Naive B cell (primary cell): Measurements from ENCODE around the gene GPR39. TPM values are rescaled to one million over a fixed set of nuclear protein-coding genes. Genes with fewer than 3 reads are reported as not detected.

Experiments used
- ATAC-seq, 2 donors: fragments of 150-1000 bp; cut with Tn5 transposase; 2 replicates each; pipeline ENCODE4 v1.10.0; 2021; ENCODE audit warnings: low read depth in 2 of 2, mild to moderate bottlenecking in 2 of 2, moderate library complexity in 2 of 2
- DNase-seq: peaks from one replicate; pipeline ENCODE4 v3.0.0; 2022
- H3K27ac Mint-ChIP-seq, 6 donors: one replicate each; pipeline ENCODE4 v1.8.0; 2020 to 2022; ENCODE audit warnings: mild to moderate bottlenecking in 6 of 6, mixed read lengths in 6 of 6, moderate library complexity in 5 of 6, inconsistent platforms in 2 of 6
- H3K27me3 Mint-ChIP-seq, 3 donors: one replicate each; pipeline ENCODE4 v1.8.0; 2021 to 2022; ENCODE audit warnings: mixed read lengths in 3 of 3, mild to moderate bottlenecking in 1 of 3
- H3K36me3 Mint-ChIP-seq, 2 donors: one replicate each; pipeline ENCODE4 v1.8.0; 2020 to 2022; ENCODE audit warnings: mixed read lengths in 2 of 2, inconsistent platforms in 1 of 2, mild to moderate bottlenecking in 1 of 2
- H3K4me1 Mint-ChIP-seq, 3 donors: one replicate each; pipeline ENCODE4 v1.8.0; 2020 to 2022; ENCODE audit warnings: mixed read lengths in 3 of 3, inconsistent platforms in 1 of 3, mild to moderate bottlenecking in 1 of 3, moderate library complexity in 1 of 3
- H3K4me3 Mint-ChIP-seq, 8 donors: one replicate each; pipeline ENCODE4 v1.8.0; 2020 to 2022; ENCODE audit warnings: mild to moderate bottlenecking in 8 of 8, mixed read lengths in 8 of 8, moderate library complexity in 8 of 8, inconsistent platforms in 2 of 8
- H3K9me3 Mint-ChIP-seq, 7 donors: one replicate each; pipeline ENCODE4 v1.8.0; 2020 to 2022; ENCODE audit warnings: mixed read lengths in 7 of 7, mild to moderate bottlenecking in 5 of 7, inconsistent platforms in 2 of 7, moderate library complexity in 1 of 7
- polyA plus RNA-seq, 6 donors: library from polyadenylated mRNA; unstranded; fragments of 300-500 nt; fragmentation: Illumina TruSeq; gene quantifications; one replicate each; pipeline ENCODE4 v1.2.3, GENCODE V29; 2021; ENCODE audit warnings: low read depth in 6 of 6

GPR39 gene
- polyA plus RNA-seq, 6 donors from 2014 or later: not detected

DNA sequence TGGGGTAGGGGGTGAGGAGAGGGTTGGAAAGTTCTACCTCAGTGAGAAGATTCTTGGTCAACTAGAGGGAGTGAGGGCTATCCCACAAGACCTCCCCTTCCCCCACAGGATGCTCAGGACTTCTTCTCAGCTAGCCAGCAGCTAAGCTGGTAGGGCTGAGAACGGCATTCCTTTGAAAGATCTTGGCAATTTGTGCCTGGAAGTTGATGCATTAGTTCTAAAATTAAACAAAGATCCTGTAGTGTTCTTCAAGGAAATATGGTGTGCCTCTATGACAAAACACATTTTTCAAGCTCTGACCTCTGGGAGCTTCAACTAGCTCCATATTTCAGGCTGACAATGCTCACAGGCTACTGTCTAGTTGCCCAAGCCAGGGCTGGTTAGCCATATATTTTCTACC is 251.1 kb downstream of the GPR39 start:
- peaks cover 0 to 2% (median 0%) of the 10 kb centered on the region in 7 donors for H3K9me3 Mint-ChIP-seq
- H3K27me3 Mint-ChIP-seq: peaks cover 30 to 59% (median 45%) of the 10 kb centered on the region in 3 donors

DNA sequence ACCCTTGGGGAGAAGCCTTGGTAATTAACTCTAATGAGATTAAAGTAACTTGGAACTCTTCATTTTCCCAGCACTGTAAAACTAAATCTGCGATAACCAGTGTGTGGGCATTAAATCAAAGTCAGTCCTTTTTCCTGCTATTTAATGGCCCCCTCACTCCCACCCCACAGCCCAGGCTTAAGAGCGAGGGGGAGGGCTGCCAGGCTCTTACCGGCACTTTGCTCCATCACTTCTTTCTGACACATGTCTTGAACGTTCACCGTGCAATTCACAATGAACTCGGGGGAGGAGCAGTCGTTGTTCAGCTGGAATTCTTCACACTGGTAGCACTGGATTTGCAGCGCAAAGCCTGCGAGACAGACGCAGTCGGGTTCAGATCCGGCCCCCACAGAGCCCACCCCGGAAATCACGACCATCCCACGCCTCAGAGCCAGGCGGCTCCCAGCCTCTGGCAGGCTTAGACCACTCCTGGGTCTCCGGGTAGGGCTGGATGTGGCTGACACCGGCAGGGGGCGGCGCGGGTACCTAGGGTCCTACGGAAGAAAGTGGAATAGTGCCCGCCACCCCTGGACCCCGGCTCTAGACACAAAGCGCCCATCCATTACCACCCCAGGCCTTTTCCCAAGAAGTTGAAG is 251.7 kb downstream of the GPR39 start:
- no peak for ATAC-seq
- H3K27me3 Mint-ChIP-seq: peaks cover 34 to 61% (median 49%) of the 10 kb centered on the region in 3 donors
- H3K9me3 Mint-ChIP-seq: peaks cover 0 to 3% (median 0%) of the 10 kb centered on the region in 7 donors
- H3K4me1 Mint-ChIP-seq: peaks cover 0 to 5% (median 4%) of the 10 kb centered on the region in 3 donors
- H3K36me3 Mint-ChIP-seq: peaks cover 0 to 8% of the 10 kb centered on the region in 2 donors
- no peak for DNase-seq
- peak overlapping the region in 1 of 8 donors; percentile 79 for H3K4me3 Mint-ChIP-seq
- no peak overlapping the region for H3K27ac Mint-ChIP-seq

More for the DNA sequence above, 251.1 kb downstream of the GPR39 start:
- H3K27ac Mint-ChIP-seq: no peak overlapping the region
- DNase-seq (no peak), ATAC-seq (no peak)
- H3K4me3 Mint-ChIP-seq: no peak overlapping the region
- H3K36me3 Mint-ChIP-seq: peaks cover 0 to 8% of the 10 kb centered on the region in 2 donors
- H3K4me1 Mint-ChIP-seq: peaks cover 0 to 5% (median 4%) of the 10 kb centered on the region in 3 donors

- ATAC-seq (no peak), DNase-seq (no peak)
- peaks cover 0 to 8% of the 10 kb centered on the region in 2 donors for H3K36me3 Mint-ChIP-seq
- peaks cover 29 to 63% (median 43%) of the 10 kb centered on the region in 3 donors for H3K27me3 Mint-ChIP-seq
- H3K27ac Mint-ChIP-seq: no peak overlapping the region
- H3K9me3 Mint-ChIP-seq: peaks cover 0 to 2% (median 0%) of the 10 kb centered on the region in 7 donors
- H3K4me1 Mint-ChIP-seq: peaks cover 0 to 5% (median 4%) of the 10 kb centered on the region in 3 donors
- no peak overlapping the region for H3K4me3 Mint-ChIP-seq
These were observed 252.6 kb downstream of the GPR39 start for GRCh38 chr2:132668987-132669907.

DNA sequence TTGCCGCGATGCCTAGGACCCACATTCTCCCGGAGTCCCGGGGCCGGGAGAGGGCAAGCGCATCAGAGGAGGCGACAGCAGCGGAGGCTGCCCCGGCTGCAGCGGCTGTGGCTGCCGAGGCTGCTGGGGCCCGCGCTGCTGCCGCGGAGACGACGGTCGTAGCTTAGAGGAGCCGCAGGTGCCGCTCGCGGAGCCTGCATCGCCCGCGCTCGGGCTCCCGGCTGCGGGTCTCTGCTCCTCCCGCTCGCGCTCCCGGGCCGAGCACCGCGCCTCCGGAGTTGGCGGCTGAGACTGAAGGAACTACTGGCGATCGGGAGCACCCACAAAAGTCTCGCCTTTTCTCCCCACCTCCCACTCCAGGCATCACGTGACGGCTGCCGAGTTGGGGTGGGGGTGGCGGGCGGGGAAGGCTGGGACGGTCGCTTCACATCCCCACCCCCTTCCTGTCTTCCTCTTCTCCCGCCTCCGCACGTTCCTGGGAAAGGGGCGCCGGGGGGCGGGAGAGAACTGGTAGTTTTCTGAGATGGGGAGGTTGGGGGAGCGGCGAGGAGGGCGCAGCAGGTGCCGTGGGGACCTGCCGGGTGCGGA is 253.4 kb downstream of the GPR39 start, which contains the start of gene LYPD1:
TSS of gene LYPD1 (minus strand) at position 298 of the 588 bp plus-strand sequence. CDS start at position 25, 273 bp downstream.
- H3K9me3 Mint-ChIP-seq: peaks cover 0 to 2% (median 0%) of the 10 kb centered on the region in 7 donors
- H3K4me3 Mint-ChIP-seq: peak within 1 kb of the TSS in 3 of 8 donors; percentile 32 to 50 (median 48)
- H3K27me3 Mint-ChIP-seq: peaks cover 32 to 71% (median 50%) of the 10 kb centered on the region in 3 donors
- H3K4me1 Mint-ChIP-seq: peaks cover 0 to 5% (median 4%) of the 10 kb centered on the region in 3 donors
- no peak within 1 kb of the TSS for H3K27ac Mint-ChIP-seq
- ATAC-seq (no peak), DNase-seq (no peak)
- peaks cover 0 to 8% of the 10 kb centered on the region in 2 donors for H3K36me3 Mint-ChIP-seq

- Mint-ChIP-seq H3K4me1 (peaks cover 0 to 5% (median 4%) of the 10 kb centered on the region in 3 donors), H3K27me3 (peaks cover 27 to 73% (median 54%) of the 10 kb centered on the region in 3 donors), H3K9me3 (peaks cover 0 to 2% (median 0%) of the 10 kb centered on the region in 7 donors), H3K36me3 (peaks cover 0 to 8% of the 10 kb centered on the region in 2 donors), H3K27ac (no peak overlapping the region), H3K4me3 (peak overlapping the region in 3 of 8 donors; percentile 32 to 50 (median 48))
- ATAC-seq: no peak
- no peak for DNase-seq
These were observed 254.0 kb downstream of the GPR39 start for GRCh38 chr2:132670496-132671150.

- Mint-ChIP-seq H3K27me3 (peaks cover 20 to 70% (median 49%) of the 10 kb centered on the region in 3 donors), H3K4me3 (peak overlapping the region in 3 of 8 donors; percentile 32 to 50 (median 48)), H3K36me3 (peaks cover 0 to 8% of the 10 kb centered on the region in 2 donors), H3K4me1 (peaks cover 0 to 5% (median 4%) of the 10 kb centered on the region in 3 donors), H3K9me3 (peaks cover 0 to 2% (median 0%) of the 10 kb centered on the region in 7 donors), H3K27ac (no peak overlapping the region)
- ATAC-seq (no peak), DNase-seq (no peak)
These were observed 254.7 kb downstream of the GPR39 start for GRCh38 chr2:132671151-132671835.

DNA sequence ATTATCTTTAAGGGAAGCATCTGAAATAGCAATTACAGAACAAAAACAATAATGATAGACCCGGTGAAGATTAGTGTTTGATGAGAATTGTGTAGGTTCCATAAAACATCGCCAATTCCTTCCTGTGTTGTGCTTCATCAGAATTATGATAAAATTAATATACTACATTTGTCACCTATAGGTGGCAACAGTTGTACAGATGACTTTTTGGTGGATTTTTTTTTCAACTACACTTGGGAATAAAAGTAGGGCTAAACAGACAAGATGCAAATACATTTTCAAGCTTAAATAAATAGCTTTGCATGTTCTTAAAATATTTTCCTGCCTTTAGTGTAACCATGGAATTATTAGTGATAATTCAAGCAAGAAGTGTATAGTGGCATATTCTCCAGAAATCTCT is 260.4 kb downstream of the GPR39 start:
- Mint-ChIP-seq H3K9me3 (peaks cover 0 to 5% (median 0%) of the 10 kb centered on the region in 7 donors), H3K4me3 (no peak overlapping the region), H3K4me1 (no peaks in the 10 kb centered on the region), H3K27ac (no peak overlapping the region), H3K36me3 (no peaks in the 10 kb centered on the region), H3K27me3 (peaks cover 13 to 25% (median 21%) of the 10 kb centered on the region in 3 donors)
- no peak for DNase-seq
- ATAC-seq: no peak

DNA sequence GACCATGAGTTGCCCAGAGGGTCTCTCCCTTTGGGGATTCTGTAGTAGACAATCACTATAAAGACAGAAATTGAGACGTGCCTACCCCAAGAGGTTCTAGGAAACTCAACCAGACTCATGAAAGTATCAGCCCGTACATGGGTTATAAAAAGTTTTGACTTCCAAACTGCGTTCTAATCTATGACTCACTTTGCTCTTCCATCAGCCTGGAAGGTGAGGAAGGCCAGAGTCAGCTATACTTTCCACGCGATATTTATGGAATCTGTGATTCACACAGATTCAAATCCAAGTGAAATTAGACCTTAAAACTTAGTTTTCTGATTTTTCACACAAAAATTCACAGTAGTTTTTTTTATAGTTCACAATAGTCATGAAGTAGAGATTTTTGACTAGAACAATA is 261.1 kb downstream of the GPR39 start:
- H3K27ac Mint-ChIP-seq: no peak overlapping the region
- H3K36me3 Mint-ChIP-seq: no peaks in the 10 kb centered on the region
- DNase-seq: no peak
- H3K27me3 Mint-ChIP-seq: peaks cover 10 to 23% (median 17%) of the 10 kb centered on the region in 3 donors
- no peak for ATAC-seq
- H3K9me3 Mint-ChIP-seq: peaks cover 0 to 5% (median 0%) of the 10 kb centered on the region in 7 donors
- H3K4me1 Mint-ChIP-seq: no peaks in the 10 kb centered on the region
- H3K4me3 Mint-ChIP-seq: no peak overlapping the region

- no peak overlapping the region for H3K4me3 Mint-ChIP-seq
- no peaks in the 10 kb centered on the region for H3K4me1 Mint-ChIP-seq
- ATAC-seq: no peak
- DNase-seq: no peak
- H3K27me3 Mint-ChIP-seq: peaks cover 5 to 18% (median 10%) of the 10 kb centered on the region in 3 donors
- no peak overlapping the region for H3K27ac Mint-ChIP-seq
- peaks cover 0 to 5% (median 0%) of the 10 kb centered on the region in 7 donors for H3K9me3 Mint-ChIP-seq
- H3K36me3 Mint-ChIP-seq: no peaks in the 10 kb centered on the region
These were observed 261.9 kb downstream of the GPR39 start for GRCh38 chr2:132678483-132678882.

GRCh38 chr2:132680544-132680943 is 263.9 kb downstream of the GPR39 start:
- Mint-ChIP-seq H3K27me3 (peaks cover 0 to 4% (median 0%) of the 10 kb centered on the region in 3 donors), H3K4me3 (no peak overlapping the region), H3K4me1 (no peaks in the 10 kb centered on the region), H3K36me3 (no peaks in the 10 kb centered on the region), H3K27ac (no peak overlapping the region), H3K9me3 (peaks cover 0 to 5% (median 0%) of the 10 kb centered on the region in 7 donors)
- ATAC-seq (no peak), DNase-seq (no peak)

DNA sequence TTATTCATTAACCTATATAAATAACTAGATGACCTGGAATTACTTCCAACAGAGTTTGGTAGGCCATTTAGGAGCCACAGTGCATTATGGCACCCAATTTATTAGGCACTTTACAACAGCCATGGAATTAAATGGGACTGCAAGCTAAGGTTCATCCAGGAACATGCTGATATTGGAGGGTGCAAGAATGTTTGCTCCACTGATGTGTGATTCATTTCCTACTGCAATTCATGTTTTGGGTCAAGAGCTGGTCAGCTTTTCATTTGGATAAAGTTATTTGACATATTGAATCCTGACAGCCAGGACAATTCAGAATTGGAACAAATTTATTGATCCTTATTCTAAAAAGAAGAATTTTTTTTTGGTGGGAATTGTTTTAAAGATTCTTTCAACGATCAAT is 265.2 kb downstream of the GPR39 start:
- Mint-ChIP-seq H3K9me3 (peaks cover 0 to 5% (median 0%) of the 10 kb centered on the region in 7 donors), H3K4me1 (no peaks in the 10 kb centered on the region), H3K27ac (no peak overlapping the region), H3K36me3 (no peaks in the 10 kb centered on the region), H3K4me3 (no peak overlapping the region), H3K27me3 (no peaks in the 10 kb centered on the region)
- ATAC-seq: no peak
- DNase-seq: no peak

DNA sequence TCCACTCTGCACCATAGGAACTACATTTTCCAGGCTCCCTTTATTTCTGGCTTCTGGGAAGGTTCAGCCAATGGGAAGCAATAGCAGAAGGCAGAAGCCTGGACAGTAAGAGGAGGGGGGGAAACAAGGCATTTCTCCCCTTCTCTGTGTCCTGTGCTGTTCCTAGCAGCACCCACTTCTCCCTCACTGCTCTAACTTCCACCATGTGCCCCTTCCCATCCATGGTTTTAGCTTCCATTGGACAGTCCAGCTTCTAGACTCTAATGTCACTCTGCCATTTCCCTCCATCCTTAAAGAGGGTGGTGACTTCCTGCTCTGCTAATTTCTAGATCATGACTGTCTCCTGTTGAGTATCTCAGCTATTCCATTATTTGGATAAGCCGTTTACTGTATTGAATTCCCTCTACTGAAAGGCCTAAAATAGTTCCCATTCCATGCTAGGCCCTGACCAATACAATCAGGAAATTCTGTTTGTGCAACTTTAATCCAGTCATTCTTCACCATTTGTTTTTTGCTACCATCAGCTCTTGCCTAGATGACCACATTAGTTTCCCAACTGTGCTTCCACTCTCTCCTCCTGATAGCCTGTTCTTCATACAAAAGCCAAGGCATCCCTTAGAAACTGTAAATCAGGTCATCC is 274.2 kb downstream of the GPR39 start:
- Mint-ChIP-seq H3K27ac (no peak overlapping the region), H3K9me3 (peaks cover 0 to 9% (median 5%) of the 10 kb centered on the region in 7 donors), H3K27me3 (peaks cover 0 to 7% (median 0%) of the 10 kb centered on the region in 3 donors), H3K36me3 (no peaks in the 10 kb centered on the region), H3K4me1 (no peaks in the 10 kb centered on the region), H3K4me3 (no peak overlapping the region)
- ATAC-seq (no peak), DNase-seq (no peak)
